Transverse colon (tissue), 4 donors: ENCODE results near the gene TLN1.

Source experiments
- EP300 ChIP-seq: sonication (generic); formaldehyde crosslinking; IDR thresholded peaks from one replicate; pipeline ENCODE4 v1.6.1; 2017; ENCODE audit warnings: antibody characterized with exemption, low read depth
- POLR2AphosphoS5 ChIP-seq, 3 donors: sonication (generic); formaldehyde crosslinking; IDR thresholded peaks; one replicate each; pipeline ENCODE4 v1.6.1; 2016; ENCODE audit warnings: antibody characterized with exemption in 3 of 3
- TF ChIP-seq, protein P1 (sequence below), 5 experiments: fragments of 200-600 bp in 3 of 5; fragments of 450-650 bp in 2 of 5; sonication (generic) in 3 of 5; IDR thresholded peaks; 1 replicate in 2 of 5; 2 replicates in 3 of 5; pipeline ENCODE4 v1.5.1; 2016 to 2017; ENCODE audit warnings: antibody characterized with exemption in 5 of 5, inconsistent platforms in 3 of 5, mild to moderate bottlenecking in 2 of 5, moderate library complexity in 1 of 5

DNA sequence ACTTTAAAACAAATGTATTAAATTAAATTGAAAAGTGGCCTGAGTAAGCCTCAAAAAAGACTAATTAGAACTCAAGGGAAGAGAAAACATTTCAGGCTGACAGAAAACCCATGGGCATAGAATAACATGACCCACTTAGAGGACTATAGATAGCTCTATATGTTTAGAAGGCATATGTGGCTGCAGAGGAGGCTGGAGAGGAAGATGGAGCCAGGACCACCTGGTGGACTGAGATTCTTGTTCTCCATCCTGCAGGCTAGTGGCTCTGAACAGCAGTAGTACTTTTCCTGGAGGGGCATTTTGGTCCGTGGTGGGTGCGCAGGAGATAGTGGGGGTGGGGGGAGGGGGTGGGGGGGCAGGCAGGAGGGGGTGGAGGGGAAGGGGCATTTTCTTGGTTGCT lies 49.1 kb upstream of the TLN1 start:
- TF ChIP-seq, protein P1, sequence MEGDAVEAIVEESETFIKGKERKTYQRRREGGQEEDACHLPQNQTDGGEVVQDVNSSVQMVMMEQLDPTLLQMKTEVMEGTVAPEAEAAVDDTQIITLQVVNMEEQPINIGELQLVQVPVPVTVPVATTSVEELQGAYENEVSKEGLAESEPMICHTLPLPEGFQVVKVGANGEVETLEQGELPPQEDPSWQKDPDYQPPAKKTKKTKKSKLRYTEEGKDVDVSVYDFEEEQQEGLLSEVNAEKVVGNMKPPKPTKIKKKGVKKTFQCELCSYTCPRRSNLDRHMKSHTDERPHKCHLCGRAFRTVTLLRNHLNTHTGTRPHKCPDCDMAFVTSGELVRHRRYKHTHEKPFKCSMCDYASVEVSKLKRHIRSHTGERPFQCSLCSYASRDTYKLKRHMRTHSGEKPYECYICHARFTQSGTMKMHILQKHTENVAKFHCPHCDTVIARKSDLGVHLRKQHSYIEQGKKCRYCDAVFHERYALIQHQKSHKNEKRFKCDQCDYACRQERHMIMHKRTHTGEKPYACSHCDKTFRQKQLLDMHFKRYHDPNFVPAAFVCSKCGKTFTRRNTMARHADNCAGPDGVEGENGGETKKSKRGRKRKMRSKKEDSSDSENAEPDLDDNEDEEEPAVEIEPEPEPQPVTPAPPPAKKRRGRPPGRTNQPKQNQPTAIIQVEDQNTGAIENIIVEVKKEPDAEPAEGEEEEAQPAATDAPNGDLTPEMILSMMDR (IDR thresholded peaks at IDR 0.05) = no peak
- TF ChIP-seq POLR2AphosphoS5 (IDR thresholded peaks at IDR 0.05) (no peak), EP300 (no peak)
